SK-N-SH treated with all-trans-retinoic acid at 6 μM for 48 hours (cell line): ENCODE measurements around the gene NDUFB5.

Source experiments
- ATAC-seq: fragments of 200-7000 bp; cut with Tn5 transposase; 3 replicates; pipeline ENCODE4 v1.9.1; 2020; ENCODE audit warnings: mild to moderate bottlenecking, moderate library complexity
- ARNTL ChIP-seq: fragments of 450-650 bp; formaldehyde crosslinking; IDR thresholded peaks from 2 replicates; pipeline ENCODE4 v1.5.0; 2020; ENCODE audit warnings: low read depth, mild to moderate bottlenecking, moderate library complexity, borderline replicate concordance
- BACH2 ChIP-seq: fragments of 250-450 bp; sonication (Bioruptor Pico); IDR thresholded peaks from 2 replicates; pipeline ENCODE4 v1.9.0; 2021; ENCODE audit warnings: mild to moderate bottlenecking, borderline replicate concordance
- ESRRG ChIP-seq: fragments of 250-450 bp; sonication (Bioruptor Pico); IDR thresholded peaks from 2 replicates; pipeline ENCODE4 v1.6.1; 2021; ENCODE audit warnings: mild to moderate bottlenecking
- GLIS3 ChIP-seq: fragments of 250-450 bp; sonication (Bioruptor Pico); IDR thresholded peaks from 2 replicates; pipeline ENCODE4 v1.5.0; 2020; ENCODE audit warnings: mild to moderate bottlenecking, moderate library complexity
- ISL1 ChIP-seq: fragments of 250-450 bp; sonication (Bioruptor Pico); IDR thresholded peaks from 2 replicates; pipeline ENCODE4 v2.1.2; 2022; ENCODE audit warnings: mild to moderate bottlenecking, moderate library complexity
- OSR1 ChIP-seq: fragments of 250-450 bp; sonication (Bioruptor Pico); IDR thresholded peaks from 2 replicates; pipeline ENCODE4 v1.8.0; 2022; ENCODE audit warnings: moderate library complexity, mild to moderate bottlenecking, inconsistent platforms
- PPARA ChIP-seq: fragments of 250-450 bp; sonication (Bioruptor Pico); IDR thresholded peaks from 2 replicates; pipeline ENCODE4 v1.5.0; 2020; ENCODE audit warnings: mild to moderate bottlenecking, borderline replicate concordance
- SNAI2 ChIP-seq: fragments of 250-450 bp; sonication (Bioruptor Pico); IDR thresholded peaks from 2 replicates; pipeline ENCODE4 v1.5.0; 2020; ENCODE audit warnings: mild to moderate bottlenecking, moderate library complexity
- TCF4 ChIP-seq: fragments of 250-450 bp; sonication (Bioruptor Pico); IDR thresholded peaks from 2 replicates; pipeline ENCODE4 v1.8.0; 2021; ENCODE audit warnings: mild to moderate bottlenecking, moderate library complexity, borderline replicate concordance
- TOX ChIP-seq: fragments of 250-450 bp; sonication (Bioruptor Pico); IDR thresholded peaks from 2 replicates; pipeline ENCODE4 v1.8.0; 2021; ENCODE audit warnings: mild to moderate bottlenecking, moderate library complexity, borderline replicate concordance
- ZC3H10 ChIP-seq: fragments of 250-450 bp; sonication (Bioruptor Pico); IDR thresholded peaks from 2 replicates; pipeline ENCODE4 v1.5.1; 2021; ENCODE audit warnings: mild to moderate bottlenecking, moderate library complexity
- ZFP3 ChIP-seq: fragments of 250-450 bp; sonication (Bioruptor Pico); IDR thresholded peaks from 2 replicates; pipeline ENCODE4 v1.5.0; 2020; ENCODE audit warnings: mild to moderate bottlenecking, moderate library complexity
- ZFP30 ChIP-seq: fragments of 450-650 bp; formaldehyde crosslinking; IDR thresholded peaks from 2 replicates; pipeline ENCODE4 v1.5.0; 2022; ENCODE audit warnings: mild to moderate bottlenecking, moderate library complexity
- ZNF565 ChIP-seq: fragments of 450-650 bp; formaldehyde crosslinking; conservative IDR thresholded peaks from 2 replicates; pipeline ENCODE4 v1.5.0; 2020; ENCODE audit warnings: low read depth, mild to moderate bottlenecking, moderate library complexity
- ZNF70 ChIP-seq: fragments of 450-650 bp; formaldehyde crosslinking; IDR thresholded peaks from 2 replicates; pipeline ENCODE4 v1.5.0; 2020; ENCODE audit warnings: mild to moderate bottlenecking, moderate library complexity
- ZNF8 ChIP-seq: fragments of 450-650 bp; formaldehyde crosslinking; IDR thresholded peaks from 2 replicates; pipeline ENCODE4 v1.5.0; 2020; ENCODE audit warnings: mild to moderate bottlenecking, moderate library complexity
- TF ChIP-seq, protein P1 (sequence below): fragments of 250-450 bp; sonication (Bioruptor Pico); IDR thresholded peaks from 2 replicates; pipeline ENCODE4 v1.5.1; 2021; ENCODE audit warnings: mild to moderate bottlenecking, moderate library complexity
- TF ChIP-seq, protein P2 (sequence below): fragments of 250-450 bp; sonication (Bioruptor Pico); IDR thresholded peaks from 2 replicates; pipeline ENCODE4 v1.5.1; 2020; ENCODE audit warnings: low read depth, mild to moderate bottlenecking, moderate library complexity
- TF ChIP-seq, protein P3 (sequence below): fragments of 250-450 bp; sonication (Bioruptor Pico); IDR thresholded peaks from 2 replicates; pipeline ENCODE4 v1.8.0; 2021; ENCODE audit warnings: low read depth, mild to moderate bottlenecking, moderate library complexity, borderline replicate concordance
- TF ChIP-seq, protein P4 (sequence below): fragments of 250-450 bp; sonication (Bioruptor Pico); IDR thresholded peaks from 2 replicates; pipeline ENCODE4 v1.5.0; 2020; ENCODE audit warnings: mild to moderate bottlenecking, moderate library complexity
- TF ChIP-seq, protein P5 (sequence below): fragments of 250-450 bp; sonication (Bioruptor Pico); IDR thresholded peaks from 2 replicates; pipeline ENCODE4 v1.8.0; 2020; ENCODE audit warnings: mild to moderate bottlenecking, moderate library complexity, borderline replicate concordance

NDUFB5 gene

DNA sequence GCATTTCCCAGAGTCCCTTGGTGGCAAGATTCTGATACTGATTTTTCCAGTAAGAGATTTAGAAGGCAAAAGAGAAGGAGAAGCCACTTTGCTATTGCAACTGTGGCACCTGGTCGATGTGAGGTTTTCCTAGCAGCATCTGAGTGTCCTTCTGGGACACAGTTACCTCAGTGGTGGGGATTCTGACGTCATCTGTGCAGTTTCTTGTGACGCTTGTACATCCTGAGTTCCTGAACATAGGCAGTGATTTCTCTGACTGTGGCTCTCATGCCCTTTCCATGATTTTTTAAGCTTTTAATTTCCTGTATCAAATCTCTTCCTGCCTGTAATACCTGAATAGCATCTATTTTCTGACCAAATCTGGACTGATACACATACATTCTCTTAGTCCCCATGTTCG lies 57.2 kb downstream of the NDUFB5 start (continued):
- TF ChIP-seq, protein P1, sequence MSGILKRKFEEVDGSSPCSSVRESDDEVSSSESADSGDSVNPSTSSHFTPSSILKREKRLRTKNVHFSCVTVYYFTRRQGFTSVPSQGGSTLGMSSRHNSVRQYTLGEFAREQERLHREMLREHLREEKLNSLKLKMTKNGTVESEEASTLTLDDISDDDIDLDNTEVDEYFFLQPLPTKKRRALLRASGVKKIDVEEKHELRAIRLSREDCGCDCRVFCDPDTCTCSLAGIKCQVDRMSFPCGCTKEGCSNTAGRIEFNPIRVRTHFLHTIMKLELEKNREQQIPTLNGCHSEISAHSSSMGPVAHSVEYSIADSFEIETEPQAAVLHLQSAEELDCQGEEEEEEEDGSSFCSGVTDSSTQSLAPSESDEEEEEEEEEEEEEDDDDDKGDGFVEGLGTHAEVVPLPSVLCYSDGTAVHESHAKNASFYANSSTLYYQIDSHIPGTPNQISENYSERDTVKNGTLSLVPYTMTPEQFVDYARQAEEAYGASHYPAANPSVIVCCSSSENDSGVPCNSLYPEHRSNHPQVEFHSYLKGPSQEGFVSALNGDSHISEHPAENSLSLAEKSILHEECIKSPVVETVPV, result no peak
- TF ChIP-seq ZC3H10 (CRISPR knock-in tag) (no peak), SNAI2 (CRISPR knock-in tag) (no peak)

DNA sequence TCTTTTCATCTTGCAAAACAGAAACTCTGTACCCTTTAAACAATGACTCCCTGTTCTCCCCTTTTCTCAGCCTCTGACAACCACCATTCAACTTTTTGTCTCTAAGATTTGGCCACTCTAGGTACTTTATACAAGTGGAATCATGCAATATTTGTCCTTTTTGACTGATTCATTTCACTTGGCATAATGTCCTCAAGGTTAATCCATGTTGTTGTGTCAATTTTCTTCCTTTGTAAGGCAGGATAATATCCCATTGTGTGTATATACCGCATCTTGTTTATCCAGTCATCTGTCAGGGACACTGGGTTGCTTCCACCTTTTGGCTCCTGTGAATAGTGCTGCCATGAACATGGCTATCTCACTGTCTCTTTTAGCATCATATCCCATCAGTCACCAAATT lies 58.5 kb downstream of the NDUFB5 start:
- ATAC-seq, result no peak
- no peak for TF ChIP-seq ZC3H10 (CRISPR knock-in tag)
- no peak for TF ChIP-seq ZNF70 (CRISPR knock-in tag)
- no peak for TF ChIP-seq ARNTL (CRISPR knock-in tag)
- no peak for TF ChIP-seq ESRRG
- TF ChIP-seq, protein P2, sequence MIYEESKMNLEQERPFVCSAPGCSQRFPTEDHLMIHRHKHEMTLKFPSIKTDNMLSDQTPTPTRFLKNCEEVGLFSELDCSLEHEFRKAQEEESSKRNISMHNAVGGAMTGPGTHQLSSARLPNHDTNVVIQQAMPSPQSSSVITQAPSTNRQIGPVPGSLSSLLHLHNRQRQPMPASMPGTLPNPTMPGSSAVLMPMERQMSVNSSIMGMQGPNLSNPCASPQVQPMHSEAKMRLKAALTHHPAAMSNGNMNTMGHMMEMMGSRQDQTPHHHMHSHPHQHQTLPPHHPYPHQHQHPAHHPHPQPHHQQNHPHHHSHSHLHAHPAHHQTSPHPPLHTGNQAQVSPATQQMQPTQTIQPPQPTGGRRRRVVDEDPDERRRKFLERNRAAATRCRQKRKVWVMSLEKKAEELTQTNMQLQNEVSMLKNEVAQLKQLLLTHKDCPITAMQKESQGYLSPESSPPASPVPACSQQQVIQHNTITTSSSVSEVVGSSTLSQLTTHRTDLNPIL (CRISPR knock-in tag), result no peak
- TF ChIP-seq, protein P1, result no peak
- TF ChIP-seq GLIS3 (CRISPR knock-in tag), result no peak
- TF ChIP-seq TOX, result no peak
- no peak for TF ChIP-seq OSR1 (CRISPR knock-in tag)
- no peak for TF ChIP-seq SNAI2 (CRISPR knock-in tag)

DNA sequence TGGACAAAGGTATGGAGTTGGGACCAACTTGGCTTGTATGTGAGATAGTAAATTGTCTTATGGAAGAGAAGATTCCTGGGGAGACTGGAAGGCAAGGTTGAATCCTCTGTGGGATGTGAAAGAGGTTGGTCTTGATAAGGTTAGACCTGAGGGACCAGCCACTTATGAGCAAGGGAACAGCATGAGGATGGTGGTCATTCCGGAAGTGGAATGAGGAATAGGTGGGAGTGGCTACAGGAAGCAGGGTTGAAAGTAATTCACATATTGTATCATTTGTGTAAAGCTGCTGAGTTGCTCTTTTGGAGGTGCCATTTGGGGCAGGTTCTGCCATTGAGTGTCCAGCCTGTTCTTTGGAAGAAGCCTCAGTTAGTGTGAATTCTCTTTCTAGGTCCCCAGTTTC lies 61.4 kb downstream of the NDUFB5 start:
- peak; percentile 29 for ATAC-seq
- TF ChIP-seq TCF4 (CRISPR knock-in tag) (no peak), ARNTL (CRISPR knock-in tag) (no peak), ZFP30 (CRISPR knock-in tag) (no peak), TOX (no peak), SNAI2 (CRISPR knock-in tag) (no peak), OSR1 (CRISPR knock-in tag) (no peak), ZFP3 (no peak), ISL1 (CRISPR knock-in tag) (no peak), GLIS3 (CRISPR knock-in tag) (no peak), ESRRG (no peak), PPARA (CRISPR knock-in tag) (no peak), ZNF8 (CRISPR knock-in tag) (no peak), ZC3H10 (CRISPR knock-in tag) (no peak), BACH2 (CRISPR knock-in tag) (no peak), ZNF70 (CRISPR knock-in tag) (no peak), ZNF565 (CRISPR knock-in tag) (no peak)
- TF ChIP-seq, protein P1, result no peak
- TF ChIP-seq, protein P3, sequence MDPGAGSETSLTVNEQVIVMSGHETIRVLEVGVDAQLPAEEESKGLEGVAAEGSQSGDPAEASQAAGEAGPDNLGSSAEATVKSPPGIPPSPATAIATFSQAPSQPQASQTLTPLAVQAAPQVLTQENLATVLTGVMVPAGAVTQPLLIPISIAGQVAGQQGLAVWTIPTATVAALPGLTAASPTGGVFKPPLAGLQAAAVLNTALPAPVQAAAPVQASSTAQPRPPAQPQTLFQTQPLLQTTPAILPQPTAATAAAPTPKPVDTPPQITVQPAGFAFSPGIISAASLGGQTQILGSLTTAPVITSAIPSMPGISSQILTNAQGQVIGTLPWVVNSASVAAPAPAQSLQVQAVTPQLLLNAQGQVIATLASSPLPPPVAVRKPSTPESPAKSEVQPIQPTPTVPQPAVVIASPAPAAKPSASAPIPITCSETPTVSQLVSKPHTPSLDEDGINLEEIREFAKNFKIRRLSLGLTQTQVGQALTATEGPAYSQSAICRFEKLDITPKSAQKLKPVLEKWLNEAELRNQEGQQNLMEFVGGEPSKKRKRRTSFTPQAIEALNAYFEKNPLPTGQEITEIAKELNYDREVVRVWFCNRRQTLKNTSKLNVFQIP (CRISPR knock-in tag), result no peak
- TF ChIP-seq, protein P4, sequence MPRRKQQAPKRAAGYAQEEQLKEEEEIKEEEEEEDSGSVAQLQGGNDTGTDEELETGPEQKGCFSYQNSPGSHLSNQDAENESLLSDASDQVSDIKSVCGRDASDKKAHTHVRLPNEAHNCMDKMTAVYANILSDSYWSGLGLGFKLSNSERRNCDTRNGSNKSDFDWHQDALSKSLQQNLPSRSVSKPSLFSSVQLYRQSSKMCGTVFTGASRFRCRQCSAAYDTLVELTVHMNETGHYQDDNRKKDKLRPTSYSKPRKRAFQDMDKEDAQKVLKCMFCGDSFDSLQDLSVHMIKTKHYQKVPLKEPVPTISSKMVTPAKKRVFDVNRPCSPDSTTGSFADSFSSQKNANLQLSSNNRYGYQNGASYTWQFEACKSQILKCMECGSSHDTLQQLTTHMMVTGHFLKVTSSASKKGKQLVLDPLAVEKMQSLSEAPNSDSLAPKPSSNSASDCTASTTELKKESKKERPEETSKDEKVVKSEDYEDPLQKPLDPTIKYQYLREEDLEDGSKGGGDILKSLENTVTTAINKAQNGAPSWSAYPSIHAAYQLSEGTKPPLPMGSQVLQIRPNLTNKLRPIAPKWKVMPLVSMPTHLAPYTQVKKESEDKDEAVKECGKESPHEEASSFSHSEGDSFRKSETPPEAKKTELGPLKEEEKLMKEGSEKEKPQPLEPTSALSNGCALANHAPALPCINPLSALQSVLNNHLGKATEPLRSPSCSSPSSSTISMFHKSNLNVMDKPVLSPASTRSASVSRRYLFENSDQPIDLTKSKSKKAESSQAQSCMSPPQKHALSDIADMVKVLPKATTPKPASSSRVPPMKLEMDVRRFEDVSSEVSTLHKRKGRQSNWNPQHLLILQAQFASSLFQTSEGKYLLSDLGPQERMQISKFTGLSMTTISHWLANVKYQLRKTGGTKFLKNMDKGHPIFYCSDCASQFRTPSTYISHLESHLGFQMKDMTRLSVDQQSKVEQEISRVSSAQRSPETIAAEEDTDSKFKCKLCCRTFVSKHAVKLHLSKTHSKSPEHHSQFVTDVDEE (CRISPR knock-in tag), result no peak
- TF ChIP-seq, protein P5, sequence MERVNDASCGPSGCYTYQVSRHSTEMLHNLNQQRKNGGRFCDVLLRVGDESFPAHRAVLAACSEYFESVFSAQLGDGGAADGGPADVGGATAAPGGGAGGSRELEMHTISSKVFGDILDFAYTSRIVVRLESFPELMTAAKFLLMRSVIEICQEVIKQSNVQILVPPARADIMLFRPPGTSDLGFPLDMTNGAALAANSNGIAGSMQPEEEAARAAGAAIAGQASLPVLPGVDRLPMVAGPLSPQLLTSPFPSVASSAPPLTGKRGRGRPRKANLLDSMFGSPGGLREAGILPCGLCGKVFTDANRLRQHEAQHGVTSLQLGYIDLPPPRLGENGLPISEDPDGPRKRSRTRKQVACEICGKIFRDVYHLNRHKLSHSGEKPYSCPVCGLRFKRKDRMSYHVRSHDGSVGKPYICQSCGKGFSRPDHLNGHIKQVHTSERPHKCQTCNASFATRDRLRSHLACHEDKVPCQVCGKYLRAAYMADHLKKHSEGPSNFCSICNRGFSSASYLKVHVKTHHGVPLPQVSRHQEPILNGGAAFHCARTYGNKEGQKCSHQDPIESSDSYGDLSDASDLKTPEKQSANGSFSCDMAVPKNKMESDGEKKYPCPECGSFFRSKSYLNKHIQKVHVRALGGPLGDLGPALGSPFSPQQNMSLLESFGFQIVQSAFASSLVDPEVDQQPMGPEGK (CRISPR knock-in tag), result no peak
- TF ChIP-seq, all 23 proteins: peak for 0
